ENCODE data around the gene PFN3. TPM values are rescaled to one million over a fixed set of nuclear protein-coding genes. Genes with fewer than 3 reads are reported as not detected.

Gene PFN3
- total RNA-seq, 1 experiment from 2014 or later, result not detected

- ChIA-PET CTCF (no interaction called here), POLR2A (ENCODE audit: unreplicated experiment) (no interaction called here)
- no peaks in the 10 kb centered on the region for H3K9me3 ChIP-seq (ENCODE audit: insufficient read depth, low read depth)
- H3K27ac ChIP-seq, result no peak overlapping the region
- no peak overlapping the region for H2AFZ ChIP-seq
- no peak overlapping the region for H3K4me3 ChIP-seq
- H3K36me3 ChIP-seq (ENCODE audit: low read depth), result no peaks in the 10 kb centered on the region
- 0 out of 2 replicates have a peak, but pooled peaks cover 4% of the 10 kb centered on the region for H3K4me1 ChIP-seq (replicated peaks; ENCODE audit: insufficient read depth)
- no peaks in the 10 kb centered on the region for H4K20me1 ChIP-seq (ENCODE audit: insufficient read depth)
- peaks cover 14% of the 10 kb centered on the region; the same call in 1 of the 2 replicates for H3K27me3 ChIP-seq (ENCODE audit: insufficient read depth, low read depth)
- intact Hi-C loops (cut with micrococcal nuclease; ENCODE audit: unreplicated experiment), result no loop called here
- TF ChIP-seq EZH2 (IDR thresholded peaks at IDR 0.05; ENCODE audit: low read depth), result no peak
- no peak for TF ChIP-seq CTCF (conservative IDR thresholded peaks at IDR 0.05)
- BruUV-seq (replicated peaks), result no TSS peak
- no peak overlapping the region for H3K4me2 ChIP-seq
- DNase-seq, result no peak
- no peaks in the 10 kb centered on the region for H3K79me2 ChIP-seq (ENCODE audit: low read depth)
- H3F3A ChIP-seq (ENCODE audit: insufficient read depth, low read depth), result peaks cover 7% of the 10 kb centered on the region; the same call in 1 of the 2 replicates
- H3K9me2 ChIP-seq (ENCODE audit: insufficient read depth), result no peaks in the 10 kb centered on the region
These were observed 40.6 kb downstream of the PFN3 start for GRCh38 chr5:177359860-177360259.

- no peak overlapping the region for H2AFZ ChIP-seq
These were observed 41.0 kb downstream of the PFN3 start for GRCh38 chr5:177359451-177359851.

GRCh38 chr5:177358370-177358819 is 42.1 kb downstream of the PFN3 start:
- 0 out of 2 replicates have a peak, but pooled peaks cover 2% of the 10 kb centered on the region for H3K4me1 ChIP-seq (replicated peaks; ENCODE audit: insufficient read depth)
- no peaks in the 10 kb centered on the region for H4K20me1 ChIP-seq (ENCODE audit: insufficient read depth)
- no peaks in the 10 kb centered on the region for H3K9me2 ChIP-seq (ENCODE audit: insufficient read depth)
- no peak overlapping the region for H3K4me2 ChIP-seq
- no peak for DNase-seq
- no peak overlapping the region for H3K27ac ChIP-seq
- no peak overlapping the region for H3K4me3 ChIP-seq
- BruUV-seq (replicated peaks), result no TSS peak
- H2AFZ ChIP-seq, result no peak overlapping the region
- CTCF ChIA-PET, result no interaction called here
- TF ChIP-seq EZH2 (IDR thresholded peaks at IDR 0.05; ENCODE audit: low read depth), result no peak
- no peak for TF ChIP-seq CTCF (conservative IDR thresholded peaks at IDR 0.05)
- H3K36me3 ChIP-seq (ENCODE audit: low read depth), result no peaks in the 10 kb centered on the region
- H3K9me3 ChIP-seq (ENCODE audit: insufficient read depth, low read depth), result no peaks in the 10 kb centered on the region
- peaks cover 14% of the 10 kb centered on the region; the same call in 1 of the 2 replicates for H3K27me3 ChIP-seq (ENCODE audit: insufficient read depth, low read depth)
- POLR2A ChIA-PET (ENCODE audit: unreplicated experiment), result interaction anchor here (0.6 kb wide), 2 partner anchors 99 to 123 kb away, joined by 6 to 7 read pairs; no protein-coding TSS in a partner anchor
- 0 out of 2 replicates have a peak, but pooled peaks cover 7% of the 10 kb centered on the region for H3F3A ChIP-seq (ENCODE audit: insufficient read depth, low read depth)
- intact Hi-C loops (cut with micrococcal nuclease; ENCODE audit: unreplicated experiment), result no loop called here
- no peaks in the 10 kb centered on the region for H3K79me2 ChIP-seq (ENCODE audit: low read depth)

More at GRCh38 chr5:177359451-177359851, 41.0 kb downstream of the PFN3 start:
- Histone ChIP-seq H3K4me2 (no peak overlapping the region), H3K27me3 (ENCODE audit: insufficient read depth, low read depth) (peaks cover 14% of the 10 kb centered on the region; the same call in 1 of the 2 replicates), H3K4me3 (no peak overlapping the region), H3K9me2 (ENCODE audit: insufficient read depth) (no peaks in the 10 kb centered on the region), H3K9me3 (ENCODE audit: insufficient read depth, low read depth) (no peaks in the 10 kb centered on the region), H4K20me1 (ENCODE audit: insufficient read depth) (no peaks in the 10 kb centered on the region), H3F3A (ENCODE audit: insufficient read depth, low read depth) (0 out of 2 replicates have a peak, but pooled peaks cover 7% of the 10 kb centered on the region), H3K4me1 (replicated peaks; ENCODE audit: insufficient read depth) (0 out of 2 replicates have a peak, but pooled peaks cover 4% of the 10 kb centered on the region), H3K79me2 (ENCODE audit: low read depth) (no peaks in the 10 kb centered on the region), H3K27ac (no peak overlapping the region), H3K36me3 (ENCODE audit: low read depth) (no peaks in the 10 kb centered on the region)
- TF ChIP-seq EZH2 (IDR thresholded peaks at IDR 0.05; ENCODE audit: low read depth) (no peak), CTCF (conservative IDR thresholded peaks at IDR 0.05) (no peak)
- intact Hi-C loops (cut with micrococcal nuclease; ENCODE audit: unreplicated experiment), result no loop called here
- CTCF ChIA-PET, result no interaction called here
- no TSS peak for BruUV-seq (replicated peaks)
- POLR2A ChIA-PET (ENCODE audit: unreplicated experiment), result no interaction called here
- DNase-seq, result no peak
